Measurements from ENCODE around the gene MRPS25. TPM values are rescaled to one million over a fixed set of nuclear protein-coding genes. Genes with fewer than 3 reads are reported as not detected.

Gene MRPS25
- total and polyA plus RNA-seq, 4 donors = 12.6 to 55.1 (median 42.9) TPM

DNA sequence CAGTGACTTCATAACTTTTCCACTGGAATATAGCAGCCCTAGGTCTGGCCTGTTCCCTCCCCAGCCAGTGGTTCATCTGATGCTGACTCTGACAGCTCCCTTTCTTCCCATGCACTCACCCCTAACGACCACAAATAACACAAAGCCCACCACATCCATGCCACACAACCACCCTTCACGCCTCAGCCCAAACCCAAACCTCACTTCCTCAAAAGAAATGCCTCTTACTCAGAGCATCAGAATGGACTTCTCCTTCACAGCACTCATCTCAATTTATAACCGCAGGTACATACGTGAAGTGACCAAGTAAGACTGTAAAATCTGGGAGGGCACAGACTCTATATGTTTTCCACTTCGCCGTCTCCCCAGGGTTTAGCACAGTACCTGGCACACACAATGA lies 32.8 kb upstream of the MRPS25 start:
- Histone ChIP-seq H3K9me3 (ENCODE audit: control insufficient read depth in 4 of 4, low read length in 3 of 4) (no peaks in the 10 kb centered on the region), H3K27me3 (ENCODE audit: control insufficient read depth in 4 of 4, insufficient read depth in 4 of 4, low read length in 3 of 4) (no peaks in the 10 kb centered on the region), H3K9ac (ENCODE audit: low read depth in 1 of 2, low read length in 2 of 2) (peak overlapping the region in 1 of 2 donors; percentile 37), H3K27ac (ENCODE audit: low read depth in 1 of 2, low read length in 2 of 2) (no peak overlapping the region), H3K4me3 (ENCODE audit: low read depth in 1 of 3, low read length in 3 of 3) (peak overlapping the region; percentile 86 to 99 (median 95)), H3K4me1 (ENCODE audit: control insufficient read depth in 4 of 4, insufficient read depth in 4 of 4, low read length in 3 of 4) (peaks cover 7 to 33% (median 20%) of the 10 kb centered on the region in 4 donors), H3K36me3 (ENCODE audit: control insufficient read depth in 4 of 4, insufficient read depth in 3 of 4, low read depth in 1 of 4, low read length in 3 of 4) (peaks cover 0 to 25% (median 23%) of the 10 kb centered on the region in 4 donors)
- TF ChIP-seq JUND (IDR thresholded peaks at IDR 0.05) (no peak), REST (IDR thresholded peaks at IDR 0.05) (no peak), RXRA (IDR thresholded peaks at IDR 0.05) (no peak), CTCF (IDR thresholded peaks at IDR 0.05; ENCODE audit: low read depth, low read length, missing input control) (no peak), SP1 (IDR thresholded peaks at IDR 0.05) (no peak), EGR1 (IDR thresholded peaks at IDR 0.05; ENCODE audit: low read depth in 2 of 2) (no peak), ZBTB33 (IDR thresholded peaks at IDR 0.05) (no peak)
- 58% methylated on average over 6 of the region's 6 CpGs for WGBS
- no peak for DNase-seq (ENCODE audit: low spot score)

DNA sequence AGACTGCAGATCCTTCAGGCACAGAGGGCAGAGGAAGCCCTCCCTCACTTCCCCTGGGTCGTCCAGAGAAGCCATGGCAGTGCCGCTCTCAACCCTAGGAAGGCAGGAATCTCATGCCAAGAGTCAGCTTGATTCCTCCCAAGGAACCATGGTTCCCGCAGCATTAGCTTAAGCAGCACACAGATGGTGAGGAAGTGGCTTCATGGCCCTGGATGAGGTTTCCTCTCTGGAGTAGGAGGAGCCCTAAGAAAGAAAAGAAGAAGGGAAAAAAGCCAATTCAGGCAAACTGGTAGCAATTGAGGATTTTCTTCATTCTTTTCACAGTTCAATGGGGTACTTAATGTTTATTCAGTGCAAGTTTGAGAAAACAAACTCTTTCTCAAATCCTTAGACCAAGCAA lies 30.9 kb upstream of the MRPS25 start:
- TF ChIP-seq RXRA (IDR thresholded peaks at IDR 0.05) (no peak), SP1 (IDR thresholded peaks at IDR 0.05) (no peak), JUND (IDR thresholded peaks at IDR 0.05) (no peak), HNF4G (IDR thresholded peaks at IDR 0.05) (no peak), TAF1 (conservative IDR thresholded peaks at IDR 0.05) (no peak), NR2F2 (IDR thresholded peaks at IDR 0.05) (no peak), FOXA2 (IDR thresholded peaks at IDR 0.05) (no peak), MAX (IDR thresholded peaks at IDR 0.05) (no peak), ZBTB33 (IDR thresholded peaks at IDR 0.05) (no peak), EGR1 (IDR thresholded peaks at IDR 0.05; ENCODE audit: low read depth in 2 of 2) (no peak), HNF4A (conservative IDR thresholded peaks at IDR 0.05) (no peak)
- H3K9ac ChIP-seq (ENCODE audit: low read depth in 1 of 2, low read length in 2 of 2) = no peak overlapping the region
- H3K27ac ChIP-seq (ENCODE audit: low read depth in 1 of 2, low read length in 2 of 2) = no peak overlapping the region
- DNase-seq (ENCODE audit: low spot score) = no peak
- peaks cover 5 to 17% (median 12%) of the 10 kb centered on the region in 4 donors for H3K4me1 ChIP-seq (ENCODE audit: control insufficient read depth in 4 of 4, insufficient read depth in 4 of 4, low read length in 3 of 4)
- 84% methylated on average over 3 of the region's 3 CpGs for WGBS
- no peak overlapping the region for H3K4me3 ChIP-seq (ENCODE audit: low read depth in 1 of 3, low read length in 3 of 3)
- no peaks in the 10 kb centered on the region for H3K27me3 ChIP-seq (ENCODE audit: control insufficient read depth in 4 of 4, insufficient read depth in 4 of 4, low read length in 3 of 4)
- H3K36me3 ChIP-seq (ENCODE audit: control insufficient read depth in 4 of 4, insufficient read depth in 3 of 4, low read depth in 1 of 4, low read length in 3 of 4) = peaks cover 0 to 28% (median 24%) of the 10 kb centered on the region in 4 donors
- H3K9me3 ChIP-seq (ENCODE audit: control insufficient read depth in 4 of 4, low read length in 3 of 4) = no peaks in the 10 kb centered on the region

All from liver (tissue), 9 donors.